NCI-H2029 treated with DMSO at 0.1 percent for 48 hours (cell line): ENCODE results near the gene GPR137B.

ENCODE experiments used
- DNase-seq: peaks from one replicate; lab custom pipeline; 2025; lab: John Stamatoyannopoulos, UW

Gene GPR137B

GRCh38 chr1:236201786-236202185 is 59.4 kb downstream of the GPR137B start:
- no peak for DNase-seq

GRCh38 chr1:236204039-236204438 is 61.7 kb downstream of the GPR137B start:
- DNase-seq: no peak

- no peak for DNase-seq
Observed at GRCh38 chr1:236204656-236205055, 62.3 kb downstream of the GPR137B start.

DNA sequence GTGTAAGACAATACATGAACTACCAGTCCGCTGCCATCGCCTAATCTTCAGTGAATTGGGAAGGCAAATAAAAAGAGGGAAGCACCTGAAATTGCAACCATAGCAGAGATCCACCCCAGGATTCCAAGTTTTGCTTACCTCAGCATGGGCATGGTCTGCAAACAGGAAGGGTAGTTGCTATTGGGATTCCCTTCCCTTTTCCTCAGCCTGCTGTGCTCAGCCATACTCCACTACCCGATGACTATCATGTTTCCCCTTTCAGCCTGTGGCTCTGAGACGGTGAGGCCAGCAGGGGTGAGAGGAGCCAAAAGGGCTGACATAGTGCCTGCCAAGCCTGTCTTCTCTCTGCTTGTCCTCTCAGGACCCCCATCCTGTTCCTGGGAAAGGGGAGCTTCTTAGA is 64.2 kb downstream of the GPR137B start:
- DNase-seq: no peak

DNA sequence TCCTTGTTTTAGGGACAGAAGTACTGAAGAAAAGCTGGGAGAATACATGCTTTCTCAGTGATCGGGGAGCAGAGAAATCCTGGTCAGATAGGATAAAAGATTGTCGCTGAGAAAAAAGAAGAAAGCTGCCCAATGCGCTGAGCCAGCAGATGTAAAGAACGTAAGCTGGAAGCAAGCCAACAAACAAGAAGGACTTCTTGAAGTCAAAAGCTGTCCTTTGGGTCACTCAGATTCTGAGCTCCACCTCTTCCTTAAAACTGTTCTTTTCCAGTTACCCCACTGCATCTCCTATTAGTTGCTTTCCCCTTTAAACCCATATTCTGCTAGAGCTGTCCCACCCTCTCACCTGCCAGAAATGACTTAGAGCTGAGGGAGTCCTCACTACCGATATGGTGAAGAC is 64.8 kb downstream of the GPR137B start:
- no peak for DNase-seq

GRCh38 chr1:236207569-236207968 is 65.2 kb downstream of the GPR137B start:
- no peak for DNase-seq

DNA sequence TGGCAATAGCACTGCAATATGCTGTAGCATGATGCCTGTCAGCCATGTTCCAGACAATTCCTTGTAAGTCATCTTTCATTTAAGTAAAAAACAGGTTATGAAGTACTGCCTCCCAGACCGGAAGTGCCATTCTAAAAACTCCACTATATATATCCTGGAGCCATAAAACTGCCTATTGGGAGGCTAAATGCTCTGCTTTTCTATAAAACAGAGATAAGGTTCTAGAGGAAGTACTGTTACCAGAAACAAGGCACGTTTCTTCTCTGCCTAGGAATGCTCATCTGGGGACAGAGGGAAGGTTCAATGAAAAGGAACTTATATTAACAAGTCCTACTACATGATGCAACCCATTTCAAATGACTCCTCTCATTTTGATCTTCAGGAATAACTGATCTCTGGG is 66.8 kb downstream of the GPR137B start:
- no peak for DNase-seq

- DNase-seq: no peak
Observed at GRCh38 chr1:236209713-236210112, 67.4 kb downstream of the GPR137B start.

DNA sequence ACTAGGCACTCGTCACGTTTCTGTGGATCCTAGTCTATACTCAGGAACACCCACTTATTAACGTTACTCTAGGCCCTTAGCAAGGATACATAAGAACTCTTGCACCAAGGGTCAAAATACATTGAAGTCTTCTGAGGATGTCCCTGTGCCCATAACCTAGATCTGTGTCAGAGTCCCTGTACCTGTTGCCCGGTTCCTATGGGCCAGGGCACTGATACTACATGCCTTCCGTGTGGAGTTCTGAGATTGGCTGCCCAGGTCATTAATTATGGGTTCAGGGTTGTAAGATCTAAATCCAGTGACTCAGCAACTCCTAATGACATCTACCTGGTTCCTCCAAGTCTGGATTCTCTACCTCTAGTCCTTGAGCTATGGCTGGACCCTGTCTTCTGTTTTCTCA is 69.5 kb downstream of the GPR137B start:
- DNase-seq: no peak

- DNase-seq: no peak
Observed at GRCh38 chr1:236213534-236213933, 71.2 kb downstream of the GPR137B start.

DNA sequence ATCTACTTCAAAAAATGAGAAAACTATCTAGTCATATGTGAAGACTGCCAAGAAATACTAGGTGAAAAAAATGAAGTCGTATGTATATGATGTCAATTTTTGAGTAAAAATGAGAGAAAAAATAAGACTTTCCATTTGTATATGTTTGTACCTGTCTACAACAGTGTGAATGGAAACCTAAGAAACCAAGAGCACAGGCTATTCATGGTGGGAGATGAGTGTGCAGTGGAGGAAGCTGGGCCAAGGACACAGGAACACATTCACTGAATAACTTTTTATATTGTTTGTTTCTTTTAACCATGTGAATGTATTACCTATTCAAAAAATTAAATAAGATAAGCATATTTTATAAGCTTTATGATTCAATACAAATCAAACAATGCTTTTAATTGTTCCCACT is 72.4 kb downstream of the GPR137B start:
- no peak for DNase-seq

GRCh38 chr1:236220473-236220872 is 78.1 kb downstream of the GPR137B start:
- DNase-seq: no peak

GRCh38 chr1:236222632-236223031 is 80.3 kb downstream of the GPR137B start:
- DNase-seq: no peak

DNA sequence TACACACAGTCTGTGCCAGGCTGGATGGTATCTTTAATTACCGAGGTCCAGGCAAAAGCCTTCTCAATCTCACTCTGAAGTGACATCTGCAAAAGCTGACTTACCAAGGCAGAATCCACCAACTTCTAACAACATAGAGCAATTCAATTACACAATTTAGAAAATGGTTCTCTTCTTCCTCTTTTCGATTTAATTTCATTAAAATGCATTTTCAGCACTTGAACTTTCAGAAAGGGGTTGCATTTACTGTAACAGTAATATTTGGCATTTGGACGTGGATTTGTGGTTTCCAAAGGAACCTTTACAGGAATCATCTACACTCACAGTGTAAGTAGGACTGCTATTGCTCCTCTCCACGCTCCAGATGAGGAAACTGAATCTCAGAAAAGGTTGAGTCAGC is 86.1 kb downstream of the GPR137B start:
- DNase-seq: no peak

GRCh38 chr1:236235116-236235515 is 92.8 kb downstream of the GPR137B start:
- DNase-seq: no peak

GRCh38 chr1:236239092-236239585 is 96.8 kb downstream of the GPR137B start:
- no peak for DNase-seq

- no peak for DNase-seq
Observed at GRCh38 chr1:236240675-236241074, 98.3 kb downstream of the GPR137B start.

GRCh38 chr1:236242568-236242967 is 100.2 kb downstream of the GPR137B start:
- no peak for DNase-seq

DNA sequence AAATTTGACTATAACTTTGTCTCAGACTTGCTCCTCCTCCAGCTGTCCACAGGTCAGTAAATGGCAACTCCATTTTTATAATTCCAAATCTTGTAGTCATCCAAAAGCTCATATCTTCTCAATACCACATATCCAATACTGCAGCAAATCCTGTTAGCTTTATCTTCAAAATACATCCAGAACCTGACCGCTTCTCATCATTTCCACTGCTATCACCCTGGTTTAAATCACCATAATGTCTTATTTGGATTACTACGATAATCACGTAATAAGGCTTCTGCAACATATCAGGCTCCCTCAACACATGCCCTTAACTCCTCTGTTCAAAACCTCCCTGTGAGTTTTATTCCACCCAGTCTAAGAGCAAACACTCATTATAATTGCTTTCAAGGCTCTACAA is 104.9 kb downstream of the GPR137B start:
- DNase-seq: no peak

- DNase-seq: no peak
Observed at GRCh38 chr1:236251587-236251986, 109.2 kb downstream of the GPR137B start.

- no peak for DNase-seq
Observed at GRCh38 chr1:236253119-236253518, 110.8 kb downstream of the GPR137B start.

GRCh38 chr1:236253918-236254637 is 111.7 kb downstream of the GPR137B start:
- DNase-seq: no peak

DNA sequence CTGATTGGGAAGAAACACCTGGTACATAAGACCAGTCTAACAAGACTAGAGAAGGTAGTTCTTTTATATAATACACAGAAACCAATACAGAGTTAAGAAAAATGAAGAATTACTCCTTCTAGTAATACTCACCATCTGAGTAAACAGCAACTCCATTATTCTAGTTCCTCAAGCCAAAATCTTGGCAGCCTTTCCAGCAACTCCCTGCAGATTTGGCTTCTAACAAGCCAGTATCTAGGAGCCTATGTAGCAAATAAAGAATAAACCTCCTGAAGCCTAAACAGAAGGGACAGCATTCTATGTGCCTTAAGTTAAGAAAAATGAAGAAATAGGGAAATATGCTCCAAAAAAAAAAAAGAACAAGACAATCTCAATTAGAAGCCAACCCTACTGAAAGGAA is 114.9 kb downstream of the GPR137B start:
- DNase-seq: no peak

- no peak for DNase-seq
Observed at GRCh38 chr1:236258114-236258622, 115.8 kb downstream of the GPR137B start.
